Measurements from ENCODE around the gene PRKCZ.

Gene PRKCZ

GRCh38 chr1:2102753-2103152 is 52.5 kb downstream of the PRKCZ start:
- no peaks in the 10 kb centered on the region for H3K36me3 ChIP-seq (replicated peaks; ENCODE audit: low read depth, low read length)
- H2AFZ ChIP-seq (ENCODE audit: low read depth, low read length): no peak overlapping the region
- H3K9ac ChIP-seq (ENCODE audit: low read length): no peak overlapping the region
- no peak overlapping the region for H3K4me2 ChIP-seq (ENCODE audit: low read length)
- H3K4me1 ChIP-seq (ENCODE audit: low read length): no peaks in the 10 kb centered on the region
- no peak overlapping the region for H3K4me3 ChIP-seq (ENCODE audit: low read length)
- no peaks in the 10 kb centered on the region for H3K27me3 ChIP-seq (ENCODE audit: low read depth, low read length)
- H3K27ac ChIP-seq (ENCODE audit: low read length): no peak overlapping the region
- no peaks in the 10 kb centered on the region for H4K20me1 ChIP-seq (ENCODE audit: insufficient read depth, low read length)
- TF ChIP-seq, protein P1, sequence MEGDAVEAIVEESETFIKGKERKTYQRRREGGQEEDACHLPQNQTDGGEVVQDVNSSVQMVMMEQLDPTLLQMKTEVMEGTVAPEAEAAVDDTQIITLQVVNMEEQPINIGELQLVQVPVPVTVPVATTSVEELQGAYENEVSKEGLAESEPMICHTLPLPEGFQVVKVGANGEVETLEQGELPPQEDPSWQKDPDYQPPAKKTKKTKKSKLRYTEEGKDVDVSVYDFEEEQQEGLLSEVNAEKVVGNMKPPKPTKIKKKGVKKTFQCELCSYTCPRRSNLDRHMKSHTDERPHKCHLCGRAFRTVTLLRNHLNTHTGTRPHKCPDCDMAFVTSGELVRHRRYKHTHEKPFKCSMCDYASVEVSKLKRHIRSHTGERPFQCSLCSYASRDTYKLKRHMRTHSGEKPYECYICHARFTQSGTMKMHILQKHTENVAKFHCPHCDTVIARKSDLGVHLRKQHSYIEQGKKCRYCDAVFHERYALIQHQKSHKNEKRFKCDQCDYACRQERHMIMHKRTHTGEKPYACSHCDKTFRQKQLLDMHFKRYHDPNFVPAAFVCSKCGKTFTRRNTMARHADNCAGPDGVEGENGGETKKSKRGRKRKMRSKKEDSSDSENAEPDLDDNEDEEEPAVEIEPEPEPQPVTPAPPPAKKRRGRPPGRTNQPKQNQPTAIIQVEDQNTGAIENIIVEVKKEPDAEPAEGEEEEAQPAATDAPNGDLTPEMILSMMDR (IDR thresholded peaks at IDR 0.05; ENCODE audit: low read depth, low read length): no peak
- TF ChIP-seq EZH2phosphoT487 (IDR thresholded peaks at IDR 0.05; ENCODE audit: low read depth): no peak
- no peaks in the 10 kb centered on the region for H3K9me3 ChIP-seq (ENCODE audit: insufficient read depth, low read length)
- H3K79me2 ChIP-seq (ENCODE audit: low read length): no peaks in the 10 kb centered on the region

DNA sequence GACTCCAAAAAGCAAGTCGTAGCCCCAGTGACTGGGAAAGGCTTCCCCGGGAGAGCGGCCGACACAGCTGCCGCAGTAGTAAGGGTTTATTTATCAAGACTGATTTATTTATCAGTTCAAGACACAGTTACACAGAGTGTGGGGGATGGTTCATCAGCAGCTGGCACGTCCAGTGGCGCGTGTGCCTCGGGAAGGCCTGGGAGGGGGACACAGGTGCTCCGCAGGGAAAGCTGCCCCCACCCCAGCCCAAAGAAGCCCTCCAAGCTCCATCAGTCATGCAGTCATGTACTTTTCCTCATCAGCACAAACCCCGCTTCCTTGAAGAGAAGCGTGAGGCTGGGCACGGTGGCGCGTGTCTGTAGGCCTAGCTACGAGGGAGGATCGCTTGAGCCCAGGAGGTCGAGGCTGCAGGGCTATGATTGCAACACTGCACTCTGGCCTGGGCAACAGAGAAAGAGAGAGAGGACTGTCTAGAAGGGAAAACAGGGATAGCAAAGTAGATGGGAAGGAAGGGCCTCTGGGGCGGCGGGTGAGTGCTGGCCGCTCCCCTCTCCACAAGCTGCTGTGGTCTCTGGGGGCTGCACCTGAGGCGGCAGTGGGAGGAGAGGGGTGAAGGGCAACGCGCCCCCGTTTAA is 53.2 kb downstream of the PRKCZ start:
- TF ChIP-seq EZH2phosphoT487 (IDR thresholded peaks at IDR 0.05; ENCODE audit: low read depth): no peak
- TF ChIP-seq, protein P1 (IDR thresholded peaks at IDR 0.05; ENCODE audit: low read depth, low read length): no peak
- Histone ChIP-seq H3K79me2 (ENCODE audit: low read length) (no peaks in the 10 kb centered on the region), H3K27me3 (ENCODE audit: low read depth, low read length) (no peaks in the 10 kb centered on the region), H3K9me3 (ENCODE audit: insufficient read depth, low read length) (no peaks in the 10 kb centered on the region), H3K4me2 (ENCODE audit: low read length) (no peak overlapping the region), H4K20me1 (ENCODE audit: insufficient read depth, low read length) (no peaks in the 10 kb centered on the region), H3K4me3 (ENCODE audit: low read length) (no peak overlapping the region), H3K36me3 (replicated peaks; ENCODE audit: low read depth, low read length) (no peaks in the 10 kb centered on the region), H2AFZ (ENCODE audit: low read depth, low read length) (no peak overlapping the region), H3K4me1 (ENCODE audit: low read length) (no peaks in the 10 kb centered on the region), H3K9ac (ENCODE audit: low read length) (no peak overlapping the region), H3K27ac (ENCODE audit: low read length) (no peak overlapping the region)

DNA sequence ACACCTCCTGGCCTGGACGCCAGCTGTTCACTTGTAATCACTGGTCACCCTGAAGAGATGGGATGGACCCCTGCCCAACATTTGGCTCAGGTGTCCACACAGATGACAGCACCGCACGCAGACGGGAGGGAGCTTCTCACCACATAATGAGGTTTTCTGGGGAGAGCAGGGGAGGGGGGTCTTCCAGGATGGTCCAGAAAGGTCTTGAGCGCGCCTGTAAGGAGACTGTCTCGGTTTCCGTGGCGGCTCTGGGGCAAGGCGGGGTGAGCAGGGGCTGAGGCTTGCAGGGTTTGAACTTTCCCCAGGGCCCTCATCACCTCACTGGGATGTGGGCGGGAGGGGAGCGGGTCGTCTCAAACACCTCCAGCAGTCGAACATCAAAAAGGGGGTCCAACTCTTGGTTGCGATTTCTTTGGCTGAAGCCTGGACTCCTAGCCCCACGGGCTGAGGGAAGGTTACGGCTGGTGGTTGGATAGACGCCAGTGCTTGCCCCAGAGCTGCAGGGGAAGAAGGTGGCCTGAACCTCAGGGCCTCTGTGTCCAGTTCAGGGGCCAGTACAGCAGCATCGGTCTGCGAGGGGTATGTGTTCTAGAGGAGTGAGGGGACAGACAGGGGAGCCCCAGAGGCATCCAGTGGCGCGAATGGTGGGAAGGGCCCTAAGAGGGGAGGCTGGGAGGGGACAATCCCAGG is 53.8 kb downstream of the PRKCZ start:
- Histone ChIP-seq H4K20me1 (ENCODE audit: insufficient read depth, low read length) (no peaks in the 10 kb centered on the region), H3K9ac (ENCODE audit: low read length) (no peak overlapping the region), H3K27me3 (ENCODE audit: low read depth, low read length) (no peaks in the 10 kb centered on the region), H3K79me2 (ENCODE audit: low read length) (no peaks in the 10 kb centered on the region), H3K27ac (ENCODE audit: low read length) (no peak overlapping the region), H3K4me1 (ENCODE audit: low read length) (no peaks in the 10 kb centered on the region), H3K4me3 (ENCODE audit: low read length) (no peak overlapping the region), H3K9me3 (ENCODE audit: insufficient read depth, low read length) (no peaks in the 10 kb centered on the region), H3K36me3 (replicated peaks; ENCODE audit: low read depth, low read length) (no peaks in the 10 kb centered on the region), H3K4me2 (ENCODE audit: low read length) (no peak overlapping the region), H2AFZ (ENCODE audit: low read depth, low read length) (no peak overlapping the region)
- TF ChIP-seq EZH2phosphoT487 (IDR thresholded peaks at IDR 0.05; ENCODE audit: low read depth): no peak
- TF ChIP-seq, protein P1 (IDR thresholded peaks at IDR 0.05; ENCODE audit: low read depth, low read length): no peak

GRCh38 chr1:2104621-2105427 is 54.6 kb downstream of the PRKCZ start:
- H3K4me1 ChIP-seq (ENCODE audit: low read length): no peaks in the 10 kb centered on the region
- no peaks in the 10 kb centered on the region for H3K27me3 ChIP-seq (ENCODE audit: low read depth, low read length)
- no peak overlapping the region for H3K4me3 ChIP-seq (ENCODE audit: low read length)
- no peak overlapping the region for H3K27ac ChIP-seq (ENCODE audit: low read length)
- no peak for TF ChIP-seq EZH2phosphoT487 (IDR thresholded peaks at IDR 0.05; ENCODE audit: low read depth)
- TF ChIP-seq, protein P1 (IDR thresholded peaks at IDR 0.05; ENCODE audit: low read depth, low read length): no peak
- no peak overlapping the region for H2AFZ ChIP-seq (ENCODE audit: low read depth, low read length)
- no peaks in the 10 kb centered on the region for H3K9me3 ChIP-seq (ENCODE audit: insufficient read depth, low read length)
- no peak overlapping the region for H3K4me2 ChIP-seq (ENCODE audit: low read length)
- no peaks in the 10 kb centered on the region for H3K79me2 ChIP-seq (ENCODE audit: low read length)
- no peaks in the 10 kb centered on the region for H4K20me1 ChIP-seq (ENCODE audit: insufficient read depth, low read length)
- H3K36me3 ChIP-seq (replicated peaks; ENCODE audit: low read depth, low read length): no peaks in the 10 kb centered on the region
- H3K9ac ChIP-seq (ENCODE audit: low read length): no peak overlapping the region

All from OCI-LY3 (cell line).